Measurements from ENCODE around the gene EGFLAM.

DNA sequence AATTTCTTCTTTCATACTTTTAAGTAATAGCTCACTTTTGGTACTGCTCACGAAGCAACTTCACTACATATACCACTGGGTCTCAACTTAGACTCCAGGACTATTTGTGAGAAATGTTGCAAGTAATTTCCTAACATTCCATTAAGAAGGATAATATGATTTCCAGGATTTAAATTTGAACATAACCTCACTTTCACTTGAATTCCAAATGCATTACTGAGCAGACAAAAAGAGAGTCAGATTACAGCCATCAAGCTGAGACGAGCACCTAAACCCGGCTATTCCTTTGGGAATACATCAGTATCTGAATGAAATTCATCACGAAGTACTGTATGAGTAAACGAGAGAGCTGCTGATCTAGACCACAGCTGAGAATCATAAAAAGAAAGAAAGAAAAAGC is 250.8 kb downstream of the EGFLAM start:
- TF ChIP-seq, protein P1, sequence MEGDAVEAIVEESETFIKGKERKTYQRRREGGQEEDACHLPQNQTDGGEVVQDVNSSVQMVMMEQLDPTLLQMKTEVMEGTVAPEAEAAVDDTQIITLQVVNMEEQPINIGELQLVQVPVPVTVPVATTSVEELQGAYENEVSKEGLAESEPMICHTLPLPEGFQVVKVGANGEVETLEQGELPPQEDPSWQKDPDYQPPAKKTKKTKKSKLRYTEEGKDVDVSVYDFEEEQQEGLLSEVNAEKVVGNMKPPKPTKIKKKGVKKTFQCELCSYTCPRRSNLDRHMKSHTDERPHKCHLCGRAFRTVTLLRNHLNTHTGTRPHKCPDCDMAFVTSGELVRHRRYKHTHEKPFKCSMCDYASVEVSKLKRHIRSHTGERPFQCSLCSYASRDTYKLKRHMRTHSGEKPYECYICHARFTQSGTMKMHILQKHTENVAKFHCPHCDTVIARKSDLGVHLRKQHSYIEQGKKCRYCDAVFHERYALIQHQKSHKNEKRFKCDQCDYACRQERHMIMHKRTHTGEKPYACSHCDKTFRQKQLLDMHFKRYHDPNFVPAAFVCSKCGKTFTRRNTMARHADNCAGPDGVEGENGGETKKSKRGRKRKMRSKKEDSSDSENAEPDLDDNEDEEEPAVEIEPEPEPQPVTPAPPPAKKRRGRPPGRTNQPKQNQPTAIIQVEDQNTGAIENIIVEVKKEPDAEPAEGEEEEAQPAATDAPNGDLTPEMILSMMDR (IDR thresholded peaks at IDR 0.05; ENCODE audit: extremely low read depth in 1 of 2, insufficient read depth in 1 of 2, low read depth in 1 of 2, low read length in 2 of 2), result no peak
- TF ChIP-seq EZH2 (IDR thresholded peaks at IDR 0.05; ENCODE audit: borderline replicate concordance, low read depth, low read length, severe bottlenecking) (no peak), MYC (IDR thresholded peaks at IDR 0.05; ENCODE audit: low read depth, low read length) (no peak), GATA2 (IDR thresholded peaks at IDR 0.05; ENCODE audit: insufficient read depth, insufficient read length, low read depth, low read length) (no peak)
